Measurements from ENCODE around the gene FAM20C.

Gene FAM20C

DNA sequence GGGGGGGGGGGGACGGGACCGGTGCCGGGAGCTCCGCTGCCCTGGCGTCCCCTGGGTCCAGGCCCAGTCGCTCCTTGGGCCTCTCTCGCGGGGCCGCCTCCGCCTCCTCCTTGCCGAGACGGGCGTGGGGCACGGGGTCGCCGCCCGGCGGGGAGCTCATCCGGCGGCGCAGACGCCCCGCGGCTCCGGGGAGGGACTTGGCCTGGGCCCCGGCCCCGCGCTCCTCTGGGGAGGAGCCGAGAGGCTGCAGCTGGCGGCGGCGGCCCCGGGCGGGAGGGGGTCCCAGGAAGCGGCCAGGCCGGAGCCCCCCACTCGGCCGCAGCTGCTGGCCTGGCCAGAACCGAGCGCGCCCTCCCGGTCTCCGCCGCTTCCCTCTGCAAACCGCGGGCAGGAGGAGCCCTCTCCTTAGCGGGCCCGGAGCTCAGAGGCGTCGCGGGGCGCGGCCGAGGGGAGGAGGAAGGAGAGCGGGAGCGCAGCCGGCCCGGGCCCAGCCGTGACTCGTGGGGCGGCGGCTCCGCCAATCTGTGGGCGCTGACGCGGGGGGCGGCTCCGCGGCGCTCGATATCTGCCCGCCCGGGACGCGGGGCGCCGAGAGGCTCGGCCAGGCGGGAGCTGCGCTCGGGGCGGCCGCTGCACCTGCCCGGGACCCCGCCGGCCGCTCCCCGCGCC, at the start of gene FAM20C:
Gene FAM20C (plus strand): TSS at position 591 of the 669 bp plus-strand sequence. CDS start 629 bp downstream, outside the sequence.
- DNase-seq (ENCODE audit: low read depth): peak; percentile 25

DNA sequence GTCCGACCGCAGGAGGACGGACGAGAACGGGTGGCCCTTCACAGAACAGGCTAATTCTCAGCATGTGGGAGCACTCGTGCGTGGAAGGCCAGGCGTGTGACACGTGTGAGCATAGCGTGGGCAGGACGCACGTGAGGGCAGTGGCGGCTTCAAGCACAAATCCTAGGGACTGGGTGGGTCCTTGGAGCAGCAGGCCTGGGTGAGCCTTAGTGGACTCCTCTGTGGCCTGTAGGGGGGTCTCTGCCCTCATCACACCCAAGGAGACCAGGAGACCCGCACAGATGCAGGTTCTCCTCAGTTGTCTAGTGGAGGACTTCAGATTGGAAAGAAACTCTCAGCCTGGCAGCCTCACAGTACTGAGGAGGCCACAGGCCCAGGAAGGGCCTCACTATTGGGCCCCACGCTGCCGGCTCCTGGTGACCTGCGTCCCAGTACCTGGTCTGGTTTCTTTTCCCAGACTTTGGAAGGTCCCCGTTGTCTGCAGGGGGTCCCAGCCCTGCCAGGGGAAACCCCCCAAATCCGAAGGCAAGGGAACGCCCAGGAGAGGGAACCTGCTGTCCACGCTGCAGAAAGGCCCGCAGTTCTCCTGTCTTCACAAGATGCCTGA, 49.1 kb upstream of the FAM20C start:
- DNase-seq (ENCODE audit: low read depth): no peak

DNA sequence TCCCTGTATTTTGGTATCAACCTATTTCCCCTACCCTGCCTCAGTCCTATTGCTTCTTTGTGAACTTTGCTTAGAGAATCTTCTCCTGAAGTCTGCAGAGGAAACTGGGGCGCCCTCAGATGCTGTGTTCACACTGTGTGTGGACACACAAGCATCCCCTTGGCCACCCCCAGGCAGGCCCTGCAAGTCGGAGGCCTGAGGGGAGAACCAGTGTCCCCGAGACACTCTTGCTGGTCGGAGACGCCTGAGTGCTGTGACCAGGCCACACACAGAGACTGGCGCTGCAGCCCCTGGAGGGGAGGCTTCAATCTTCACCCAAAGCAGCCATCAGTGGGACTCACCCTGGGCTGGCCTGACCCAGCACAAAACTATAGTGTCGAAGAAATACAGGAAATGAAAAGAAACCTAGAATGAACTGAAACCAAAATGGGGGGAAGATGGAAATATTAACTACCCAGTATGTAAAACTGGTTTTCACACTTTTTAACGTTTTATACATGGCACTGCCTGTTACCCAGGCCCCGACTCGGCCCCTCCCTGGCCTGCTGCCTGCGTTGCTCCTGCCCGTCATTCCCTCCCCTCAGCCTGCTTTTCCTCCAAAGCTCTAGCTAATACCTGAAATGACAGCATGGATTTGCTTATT, 48.4 kb upstream of the FAM20C start:
- DNase-seq (ENCODE audit: low read depth): no peak

DNA sequence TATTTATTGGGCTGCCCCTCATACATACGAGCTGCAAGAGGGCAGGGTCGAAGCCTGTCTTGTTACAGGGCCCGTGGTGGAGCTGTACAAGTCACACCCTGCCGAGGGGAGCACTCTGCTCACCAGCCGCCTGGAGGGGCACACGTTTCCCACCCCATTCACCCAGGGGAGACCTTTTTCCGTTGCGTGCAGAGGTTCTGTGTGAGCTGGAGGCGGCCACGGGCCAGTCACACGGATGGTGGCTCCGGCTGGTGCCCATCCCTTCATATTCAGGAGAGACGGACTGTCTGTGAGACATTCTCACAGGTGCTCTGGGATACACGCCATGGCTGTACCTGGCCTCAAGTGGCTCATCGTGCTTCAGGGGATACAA, 47.9 kb upstream of the FAM20C start:
- no peak for DNase-seq (ENCODE audit: low read depth)

DNA sequence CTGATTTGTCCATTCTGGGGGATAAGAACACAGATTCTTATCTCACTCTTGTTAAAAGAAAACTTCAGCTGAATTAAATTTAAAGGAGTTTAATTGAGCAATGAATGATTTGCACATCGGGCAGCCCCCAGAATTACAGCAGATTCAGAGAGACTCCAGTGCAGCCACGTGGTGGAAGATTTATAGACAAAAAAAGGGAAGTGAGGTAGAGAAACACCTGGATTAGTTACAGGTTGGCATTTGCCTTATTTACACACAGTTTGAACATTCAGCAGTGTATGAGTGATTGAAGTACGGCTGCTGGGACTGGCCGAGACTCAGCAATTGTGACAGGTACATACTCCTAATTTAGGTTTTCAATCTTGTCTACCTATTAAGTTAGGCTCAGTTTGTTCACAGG, 46.5 kb upstream of the FAM20C start:
- DNase-seq (ENCODE audit: low read depth): no peak

DNA sequence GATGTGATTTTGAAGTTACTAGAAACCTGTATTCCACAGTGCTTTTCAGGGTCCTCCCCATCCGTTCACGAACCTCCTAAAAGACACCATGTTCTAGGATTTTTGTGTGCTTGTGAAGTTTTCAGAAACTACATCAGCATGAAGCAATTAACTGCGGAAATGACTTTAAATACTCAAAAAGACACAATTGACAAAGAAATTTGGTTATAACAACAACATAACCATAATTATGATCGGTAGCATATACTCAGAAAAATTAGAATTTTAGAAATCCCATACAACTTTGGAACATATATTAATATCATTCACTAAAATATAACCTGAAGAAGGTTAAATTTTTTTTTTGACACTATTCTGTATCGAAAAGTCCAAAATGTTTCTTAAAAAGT, 43.8 kb upstream of the FAM20C start:
- no peak for DNase-seq (ENCODE audit: low read depth)

DNA sequence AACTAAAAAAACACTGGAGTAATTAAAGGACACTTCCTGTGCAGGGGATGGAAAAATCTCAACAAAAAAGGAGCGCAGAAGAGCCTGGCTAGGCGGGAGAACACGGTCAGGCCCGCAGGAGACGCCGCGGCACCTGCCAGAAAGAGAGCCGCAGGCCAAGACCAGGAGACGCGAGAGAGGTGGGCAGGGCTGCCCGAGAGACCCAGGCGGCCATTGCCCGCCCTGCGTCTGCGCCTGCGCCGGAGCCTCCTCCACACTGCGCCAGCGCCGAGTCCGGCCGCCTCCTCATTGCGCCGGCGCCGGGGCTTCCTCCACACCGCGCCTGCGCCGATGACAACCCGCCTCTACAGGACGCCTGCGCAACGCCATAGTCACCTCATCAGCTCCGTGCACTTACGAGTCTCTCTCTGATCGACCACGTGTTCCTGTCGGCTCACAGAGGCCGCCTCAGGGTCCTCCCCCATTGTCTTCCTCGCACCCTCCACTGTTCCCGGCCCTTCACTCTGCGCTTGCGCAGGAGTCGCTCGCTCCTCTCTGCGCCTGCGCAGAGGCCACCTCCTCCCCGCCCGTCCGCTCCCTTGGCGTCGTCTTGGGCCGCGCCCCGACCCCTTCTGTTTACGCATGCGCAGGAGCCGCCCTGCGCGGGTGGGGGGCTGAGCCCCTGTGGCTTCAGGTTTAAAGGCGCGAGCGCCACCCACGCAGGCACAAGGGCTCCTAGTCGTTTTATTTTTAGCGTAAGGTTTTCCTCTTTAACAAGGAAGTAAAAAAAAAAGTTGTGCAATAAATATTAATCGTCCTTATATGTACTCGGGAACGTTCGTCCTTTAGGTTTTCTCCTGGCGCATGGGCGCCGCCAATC, 43.2 kb upstream of the FAM20C start:
- DNase-seq (ENCODE audit: low read depth): peak; percentile 94

DNA sequence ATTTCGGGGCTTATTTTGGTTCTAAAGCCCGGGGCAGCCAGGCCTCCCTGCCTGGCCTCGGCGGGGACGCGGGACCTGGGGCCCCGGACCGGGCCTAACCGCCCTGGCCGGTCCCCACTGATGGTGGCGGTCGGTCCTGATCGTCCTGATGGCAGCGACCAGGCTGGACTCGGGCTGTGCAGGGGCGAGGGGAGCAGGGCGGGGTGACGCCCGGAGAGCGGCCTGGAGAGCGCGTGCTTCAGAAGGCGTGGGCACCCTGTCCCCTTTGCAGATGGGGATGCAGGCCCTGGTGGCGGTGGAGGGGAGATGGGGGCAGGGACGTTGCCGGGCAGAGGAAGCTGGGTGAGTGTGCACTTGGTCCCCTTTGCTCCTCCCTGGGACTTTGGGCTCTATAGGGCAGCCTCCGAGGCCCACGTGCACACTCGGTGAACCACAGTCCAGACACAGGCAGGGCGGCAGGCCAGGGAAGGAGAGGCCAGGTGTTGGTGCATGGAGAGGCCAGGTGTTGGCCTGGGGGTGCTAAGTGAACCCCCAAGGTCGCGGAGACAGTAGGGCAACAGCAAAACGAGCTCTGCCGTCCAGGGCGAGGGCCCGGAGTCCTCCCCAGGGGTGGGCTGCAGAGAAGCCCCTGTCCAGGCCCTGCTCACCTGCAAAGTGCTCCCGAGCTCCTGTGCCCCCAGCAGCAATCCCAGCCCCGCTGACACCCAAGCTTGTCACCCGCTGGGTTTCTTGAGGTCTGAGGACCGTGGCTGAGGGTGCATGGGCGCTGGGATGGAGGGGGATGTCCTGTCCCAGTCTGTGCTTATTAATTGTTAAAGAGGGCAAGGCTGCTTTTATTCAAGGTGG, 42.4 kb upstream of the FAM20C start:
- DNase-seq (ENCODE audit: low read depth): peak; percentile 15

DNA sequence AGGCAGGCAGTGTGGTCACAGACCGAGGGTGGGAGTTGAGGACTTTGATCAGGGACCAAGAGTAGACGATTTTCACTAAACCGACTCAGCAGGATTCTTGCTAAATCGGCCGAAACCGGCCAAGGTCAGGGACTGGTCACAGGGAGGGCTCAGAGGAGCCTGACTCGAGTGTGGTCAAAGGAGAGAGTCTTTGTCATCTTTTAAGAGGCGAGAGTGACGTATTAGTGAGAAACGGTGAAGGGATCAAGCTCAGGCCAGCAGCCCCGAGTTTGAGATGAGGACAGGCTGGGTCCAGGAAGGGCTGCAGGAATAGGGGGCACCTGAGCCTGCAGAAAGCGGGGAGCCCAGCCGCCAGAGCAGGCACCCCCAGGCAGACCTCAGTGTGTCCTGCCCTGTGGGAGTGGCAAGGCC, 41.6 kb upstream of the FAM20C start:
- no peak for DNase-seq (ENCODE audit: low read depth)

DNA sequence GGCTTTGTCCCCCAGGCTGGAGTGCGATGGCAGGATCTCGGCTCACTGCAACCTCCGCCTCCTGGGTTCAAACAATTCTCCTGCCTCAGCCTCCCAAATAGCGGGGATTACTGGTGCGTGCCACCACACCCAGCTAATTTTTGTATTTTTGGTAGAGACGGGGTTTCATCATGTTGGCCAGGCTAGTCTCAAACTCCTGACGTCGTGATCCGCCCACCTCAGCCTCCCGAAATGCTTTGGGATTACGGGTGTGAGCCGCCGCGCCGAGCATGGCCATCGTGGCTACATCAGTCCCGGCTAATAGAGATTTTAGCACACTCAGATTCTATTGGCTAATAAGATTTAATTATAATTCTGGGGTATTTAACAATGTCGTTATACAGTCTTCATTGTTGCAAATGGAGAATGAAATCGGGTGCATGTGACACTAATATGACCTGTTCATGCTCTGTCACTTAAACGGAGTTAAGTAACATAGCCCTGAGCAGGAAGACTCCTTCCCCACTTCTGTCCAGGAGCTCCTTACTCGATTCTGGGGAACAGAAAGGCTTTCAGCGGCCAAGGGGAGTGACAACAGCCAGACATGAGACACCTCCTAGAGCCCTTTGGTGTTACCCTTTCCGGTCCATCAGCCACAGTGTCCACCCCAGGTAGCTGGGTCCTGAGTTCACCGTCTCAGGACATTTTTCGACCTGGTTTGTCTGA, 40.9 kb upstream of the FAM20C start:
- DNase-seq (ENCODE audit: low read depth): no peak

DNA sequence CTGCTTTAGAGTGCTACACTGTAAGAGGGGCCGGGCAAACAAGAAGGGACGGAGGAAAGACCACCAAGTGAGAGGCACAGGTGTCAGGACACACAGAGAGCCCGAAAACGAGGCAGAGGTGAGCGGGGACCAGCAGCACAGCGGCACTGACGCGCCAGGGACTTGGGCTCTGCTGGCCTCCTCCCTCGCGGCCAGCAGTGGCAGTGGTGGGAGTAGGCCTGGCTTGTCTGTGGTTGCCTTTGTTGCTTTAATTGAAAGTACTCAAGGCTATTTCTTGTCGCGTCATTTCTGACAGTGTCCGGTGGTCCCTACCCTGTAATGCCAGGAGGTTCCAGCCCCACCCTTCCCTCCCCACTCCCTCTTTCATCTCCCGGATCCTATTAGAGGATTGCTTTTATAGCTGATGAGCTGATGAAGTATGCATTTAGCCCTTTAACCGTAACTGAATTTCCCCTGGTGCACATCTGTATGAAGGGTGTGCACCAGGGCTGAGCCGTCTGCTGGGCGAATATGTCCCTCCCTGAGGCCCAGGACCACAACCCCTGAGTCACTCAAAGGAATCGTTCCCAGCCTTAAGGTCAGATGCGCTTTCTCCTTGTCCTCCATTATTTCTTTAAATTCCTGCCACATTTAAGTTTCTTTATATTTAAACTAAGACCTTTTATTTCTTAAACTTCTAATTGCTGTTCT, 39.5 kb upstream of the FAM20C start:
- DNase-seq (ENCODE audit: low read depth): no peak

DNA sequence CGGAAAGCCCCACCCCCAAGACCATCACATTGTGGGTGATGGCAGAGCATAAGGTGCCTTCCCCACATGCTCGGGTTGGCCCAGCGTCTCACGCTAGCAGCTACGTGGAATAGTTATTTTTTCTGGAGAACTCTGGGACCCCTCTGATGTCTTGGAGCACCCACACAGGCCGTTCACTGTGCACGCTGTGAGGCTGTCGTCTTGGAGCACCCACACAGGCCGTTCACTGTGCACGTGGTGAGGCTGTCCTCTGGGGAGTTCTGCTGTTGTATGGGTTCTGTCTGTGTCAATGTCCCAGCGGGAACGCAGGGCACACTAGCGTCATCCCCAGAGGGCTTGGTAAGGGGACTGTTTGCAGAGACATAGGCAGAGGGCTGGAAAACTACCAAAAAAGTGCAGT, 38.8 kb upstream of the FAM20C start:
- no peak for DNase-seq (ENCODE audit: low read depth)

DNA sequence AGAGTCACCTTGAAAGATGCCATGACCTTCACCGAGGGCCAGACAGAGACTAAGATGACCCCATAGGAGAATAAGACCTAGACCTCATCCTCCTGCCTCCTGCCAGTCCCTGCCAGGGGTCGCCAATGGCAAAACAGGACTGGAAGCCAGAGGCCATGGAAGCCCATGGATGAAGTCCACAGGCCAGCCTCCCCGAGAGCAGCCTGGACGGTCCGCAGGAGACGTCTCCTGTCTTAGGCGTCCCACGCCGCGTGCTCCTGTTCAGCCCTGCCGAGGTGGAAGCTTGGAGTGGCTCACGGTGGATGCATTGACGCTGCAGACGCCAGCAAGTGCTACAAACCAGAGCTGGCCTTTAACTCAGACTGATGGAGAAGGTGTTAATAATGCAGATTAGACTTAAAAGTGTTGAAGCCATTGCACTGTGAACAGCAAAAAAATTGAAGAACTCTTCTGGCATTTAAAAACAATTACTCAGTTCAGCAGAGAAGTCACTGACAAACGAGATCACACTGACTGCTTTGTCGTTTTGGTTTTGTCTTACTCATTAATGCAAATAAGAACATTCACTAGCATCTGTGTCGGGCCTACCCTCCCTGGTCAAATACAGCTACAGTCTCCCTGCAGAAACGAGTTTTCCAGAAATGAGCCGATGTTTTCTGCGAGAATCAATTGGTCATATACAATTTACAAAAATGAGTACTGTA, 38.1 kb upstream of the FAM20C start:
- DNase-seq (ENCODE audit: low read depth): no peak

DNA sequence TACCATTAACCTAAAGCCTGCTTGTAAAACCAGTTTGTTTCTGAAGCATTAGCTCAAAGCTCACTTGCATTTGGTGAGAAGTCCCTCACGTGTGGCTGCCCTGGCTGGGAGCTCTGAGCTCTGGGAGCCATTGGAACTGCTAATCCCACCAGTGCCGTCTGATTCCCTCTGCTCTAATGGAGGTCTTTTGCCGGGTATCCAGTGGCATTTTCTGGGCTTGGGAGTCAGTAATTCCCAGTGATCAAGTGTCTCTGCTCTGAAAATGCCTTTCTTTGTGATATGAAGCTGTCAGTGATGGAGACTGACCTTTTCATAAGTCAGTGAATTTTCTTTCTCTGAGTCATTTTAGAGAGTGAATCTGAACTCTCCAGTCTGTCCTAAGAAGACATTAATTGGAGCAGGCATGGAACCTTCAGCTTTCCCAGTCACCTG, 36.9 kb upstream of the FAM20C start:
- no peak for DNase-seq (ENCODE audit: low read depth)

DNA sequence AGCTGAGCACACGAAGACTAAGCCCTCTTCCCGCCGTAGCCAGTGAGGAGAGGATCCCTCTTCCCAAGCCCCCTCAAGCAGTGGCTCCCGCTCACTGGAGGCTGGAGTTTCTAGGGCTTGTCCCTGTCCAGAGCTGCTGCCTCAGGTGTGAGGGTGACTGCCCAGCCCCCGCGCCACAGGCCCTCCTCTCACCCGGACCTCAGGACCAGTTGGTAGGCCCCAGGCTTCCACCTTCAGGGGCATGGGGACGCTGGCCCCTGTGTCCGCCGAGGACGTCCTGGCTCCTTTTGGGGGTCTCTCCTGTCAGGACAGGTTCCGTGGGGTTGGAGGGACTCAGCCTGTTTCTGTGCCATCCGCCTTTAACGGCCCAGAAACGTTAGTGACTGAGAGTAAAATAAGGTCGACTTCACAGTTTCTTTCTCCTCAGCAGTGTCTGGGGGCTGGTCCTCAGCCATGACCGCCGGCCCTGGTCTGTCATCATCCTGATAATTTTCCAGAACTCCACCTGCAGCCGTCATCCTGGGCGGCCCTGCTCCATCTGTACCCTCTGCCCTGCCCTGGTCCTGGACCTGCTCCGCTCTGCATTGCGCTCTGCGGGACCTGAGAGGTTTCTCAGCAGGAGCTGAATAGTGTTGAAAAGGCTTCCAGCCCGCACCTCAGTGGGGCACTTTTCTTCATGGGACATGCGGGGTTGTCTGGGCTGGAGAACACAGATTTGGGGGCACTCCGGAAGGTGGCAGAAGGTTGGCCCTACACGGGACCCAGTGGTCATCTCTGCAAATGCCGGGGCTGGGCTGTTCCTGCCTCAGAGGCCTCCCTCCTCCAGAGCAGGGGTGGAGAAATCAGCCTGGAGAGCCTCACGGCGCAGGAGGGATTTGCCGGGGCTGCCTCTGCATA, 36.0 kb upstream of the FAM20C start:
- DNase-seq (ENCODE audit: low read depth): no peak

DNA sequence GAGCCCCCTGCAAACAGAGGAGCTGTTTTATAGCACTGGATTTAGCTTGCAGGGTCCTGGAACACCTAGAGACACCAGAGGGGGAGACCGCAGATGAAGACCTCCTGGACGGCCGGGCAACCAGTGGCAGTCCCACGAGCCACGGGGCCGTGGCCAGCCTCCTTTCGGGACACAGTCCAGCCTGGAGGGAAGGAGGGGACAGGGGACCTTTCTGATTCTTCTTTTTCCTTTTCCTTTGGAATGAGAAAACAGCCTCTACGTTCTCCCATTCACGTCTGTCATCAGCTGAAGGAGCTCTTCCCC, 35.4 kb upstream of the FAM20C start:
- DNase-seq (ENCODE audit: low read depth): no peak

DNA sequence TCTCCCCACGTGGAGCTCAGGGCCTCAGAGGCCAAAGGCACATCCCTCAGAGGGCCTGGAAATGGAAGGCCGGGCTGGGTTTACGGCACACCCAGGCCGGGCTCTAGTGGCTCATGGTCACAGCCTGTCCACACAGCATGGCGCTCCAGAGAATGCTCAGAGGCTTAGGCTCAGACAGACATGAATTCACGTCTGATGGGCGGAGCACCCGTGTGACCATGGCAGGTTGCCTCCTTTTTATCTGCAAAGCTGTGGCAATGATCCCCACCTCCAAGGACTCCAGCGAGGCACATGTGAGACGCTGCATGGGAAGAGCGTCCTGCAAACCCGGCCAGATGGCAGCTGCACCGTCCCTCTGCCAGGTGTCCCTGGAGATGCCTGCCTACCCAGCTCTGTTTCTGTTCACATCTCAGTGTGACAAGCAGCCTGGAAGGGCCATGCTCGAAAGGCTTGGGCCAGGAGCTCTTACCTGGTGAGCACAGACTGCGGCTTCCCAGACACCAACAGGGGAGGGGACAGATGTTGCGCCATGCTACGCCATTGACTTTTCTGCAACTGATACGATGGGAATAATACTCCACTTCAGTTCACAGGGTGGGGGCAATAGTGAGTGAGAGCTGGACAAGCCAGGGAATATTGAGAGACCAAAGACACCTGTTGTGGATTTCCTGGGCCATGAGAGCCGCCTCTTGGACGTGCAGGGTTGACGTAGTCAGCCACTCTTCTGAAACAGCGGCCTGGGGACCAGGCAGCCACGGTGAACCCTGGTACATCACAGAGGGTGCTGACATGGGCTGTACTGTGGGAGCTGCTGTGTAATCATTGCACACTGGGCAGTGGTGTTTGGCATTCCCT, 34.4 kb upstream of the FAM20C start:
- DNase-seq (ENCODE audit: low read depth): no peak

DNA sequence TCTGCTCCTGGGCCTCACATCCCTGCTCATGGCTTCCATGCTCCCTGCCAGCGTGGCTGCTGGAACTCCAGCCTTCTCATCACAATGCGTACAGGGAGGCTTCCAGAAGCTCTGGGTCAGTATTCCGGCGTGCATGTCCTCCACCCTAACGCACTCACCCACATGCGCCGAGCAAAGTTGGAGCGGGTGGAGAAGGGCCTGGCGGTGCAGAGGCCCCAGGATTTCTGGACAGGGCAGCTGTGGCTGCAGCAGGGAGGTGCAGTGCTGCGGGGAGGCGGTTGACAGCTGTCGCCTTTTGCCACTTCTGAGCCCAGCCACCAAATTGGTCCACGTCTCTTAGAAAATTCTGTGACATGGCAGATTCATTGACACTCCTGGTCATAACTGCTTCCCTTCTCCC, 33.6 kb upstream of the FAM20C start:
- no peak for DNase-seq (ENCODE audit: low read depth)
